NCI-H82 treated with DMSO at 0.1 percent for 48 hours (cell line): Measurements from ENCODE around the gene SPATS2.
"Not testable (repeated sequence)": the region's sequence is repeated elsewhere in the genome, so short reads cannot be mapped to it uniquely, and the experiment has no call there.

Experiments used
- DNase-seq: peaks from one replicate; lab custom pipeline; 2025; ENCODE audit not compliant: unreplicated experiment; lab: John Stamatoyannopoulos, UW

SPATS2 gene

DNA sequence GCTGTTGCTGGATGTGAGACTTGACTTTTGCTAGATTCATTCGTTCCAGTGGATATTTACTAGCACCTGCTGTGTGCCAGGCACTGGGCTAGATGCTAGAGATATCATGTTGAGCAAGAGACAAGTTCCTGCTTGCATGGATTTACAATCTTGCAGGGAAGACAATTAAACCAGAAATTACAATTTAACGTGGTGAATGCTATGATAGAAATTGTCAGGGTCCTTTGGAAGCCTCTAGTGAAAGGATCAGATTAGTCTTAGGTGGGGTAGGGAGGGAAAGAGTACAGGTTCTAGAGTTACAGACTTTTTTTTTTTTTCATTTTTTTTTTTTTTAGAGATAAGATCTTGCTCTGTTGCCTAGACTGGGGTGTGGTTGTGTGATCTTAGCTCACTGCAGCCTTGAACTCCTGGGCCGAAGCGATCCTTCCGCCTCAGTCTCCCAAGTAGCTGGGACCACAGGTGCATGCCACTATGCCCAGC lies 36.7 kb downstream of the SPATS2 start:
- DNase-seq: no peak

DNA sequence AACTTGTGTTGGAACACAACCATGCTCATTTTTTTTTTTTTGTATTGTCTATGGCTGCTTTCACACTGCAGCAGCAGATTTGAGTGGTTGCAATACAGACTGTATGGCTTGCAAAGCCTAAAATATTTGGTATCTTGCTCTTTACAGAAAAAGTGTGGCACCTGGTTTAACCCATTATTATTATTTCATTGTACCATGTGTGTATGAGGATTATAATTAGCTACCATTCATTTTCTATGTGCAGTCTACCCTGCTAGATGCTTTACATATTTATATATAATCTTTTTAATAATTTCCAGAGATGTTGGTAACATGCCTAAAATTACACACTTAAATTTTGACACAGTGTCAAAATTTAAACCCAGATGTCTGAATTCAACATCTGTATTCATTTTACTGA lies 37.7 kb downstream of the SPATS2 start:
- no peak for DNase-seq

DNA sequence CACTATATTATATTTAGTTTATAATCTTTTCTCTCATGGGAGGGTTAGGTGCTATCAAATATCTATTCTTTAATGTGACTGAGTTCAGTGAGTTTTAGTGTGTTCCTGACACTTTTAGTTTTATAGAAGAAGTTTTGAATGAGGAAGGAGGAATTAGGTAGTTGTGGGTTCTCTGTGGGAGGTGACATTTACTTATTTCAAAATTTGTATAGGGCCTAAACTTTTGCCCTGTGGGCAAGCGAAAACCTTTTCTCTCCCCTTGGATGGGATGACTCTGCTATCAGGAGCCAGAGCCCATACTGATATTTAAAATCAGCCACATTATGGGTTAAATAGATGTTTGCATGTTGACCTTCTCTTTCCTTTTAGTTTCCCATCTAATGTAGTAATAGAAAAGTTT lies 43.6 kb downstream of the SPATS2 start:
- no peak for DNase-seq

DNA sequence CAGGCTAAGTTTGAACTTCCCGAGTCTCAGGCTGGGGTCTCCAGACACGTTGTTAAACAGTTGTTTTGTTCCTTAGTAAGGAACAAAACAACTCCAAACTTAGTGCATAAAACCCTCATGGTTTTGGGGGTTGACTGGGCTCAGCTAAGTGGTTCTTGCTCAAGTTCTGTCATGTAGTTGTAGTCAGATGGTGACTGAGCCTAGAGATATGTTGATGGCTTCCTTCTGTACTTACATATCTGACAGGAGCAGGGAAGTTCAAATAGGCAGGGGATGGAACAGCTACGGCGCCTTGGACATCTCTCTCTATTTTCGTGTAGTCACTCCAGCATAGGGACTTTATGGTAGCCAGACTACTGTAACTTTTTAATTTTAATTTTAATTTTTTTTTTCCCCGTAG lies 45.7 kb downstream of the SPATS2 start:
- no peak for DNase-seq

DNA sequence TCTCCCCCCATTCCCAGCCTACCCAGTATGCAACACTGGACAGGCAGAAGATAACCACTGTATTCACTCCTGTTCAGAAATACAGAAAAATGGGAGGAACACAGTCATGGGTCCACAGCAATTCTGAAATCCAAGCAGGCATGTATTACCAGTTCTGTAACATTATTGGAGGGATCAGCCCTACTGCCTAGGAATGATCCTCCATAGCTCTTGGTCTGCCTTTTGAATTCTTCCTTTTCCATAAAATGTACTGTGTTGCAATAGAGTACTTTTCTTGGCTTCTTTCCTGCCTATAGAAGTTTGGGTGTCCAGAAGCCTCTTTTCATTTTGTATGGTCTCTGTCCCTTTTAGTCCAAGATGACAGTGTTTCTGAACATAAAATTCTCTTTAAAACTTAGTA lies 46.5 kb downstream of the SPATS2 start:
- DNase-seq: no peak

DNA sequence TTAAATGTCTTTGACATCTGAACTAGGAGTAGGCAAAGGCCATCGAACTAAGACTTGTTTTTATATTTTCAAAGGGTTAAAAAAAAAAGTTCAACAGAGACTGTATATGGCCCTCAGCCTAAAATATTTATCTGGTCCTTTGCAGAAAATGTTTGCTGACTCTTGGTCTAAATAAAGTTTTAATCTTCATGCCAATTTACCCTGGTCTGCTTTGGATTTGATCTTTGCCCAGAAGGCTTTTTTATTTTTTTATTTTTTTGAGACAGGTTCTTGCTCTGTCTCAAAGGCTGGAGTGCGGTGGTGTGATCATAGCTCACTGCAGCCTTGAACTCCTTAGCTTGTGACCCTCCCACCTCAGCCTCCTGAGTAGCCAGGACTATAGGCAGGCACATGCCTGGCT lies 47.1 kb downstream of the SPATS2 start:
- no peak for DNase-seq

DNA sequence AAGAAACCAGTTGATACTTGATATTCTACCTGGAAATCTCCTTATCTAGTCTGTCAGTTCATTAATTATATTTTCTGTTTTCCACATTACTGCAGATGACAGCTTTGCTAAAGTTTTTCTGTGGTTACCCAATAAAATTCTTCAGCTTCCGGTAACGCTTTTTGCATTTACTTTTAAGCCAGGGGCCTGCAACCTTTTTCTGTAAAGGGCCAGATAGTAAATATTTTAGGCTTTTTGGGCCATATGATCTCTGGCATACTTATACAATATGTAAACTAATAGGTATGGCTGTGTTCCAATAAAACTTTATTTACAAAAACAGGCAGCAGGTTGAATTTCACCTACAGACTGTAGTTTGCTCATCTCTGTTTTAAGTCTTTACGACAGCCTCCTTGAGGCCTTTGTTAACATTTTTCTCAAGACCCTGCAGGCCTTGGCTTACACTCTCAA lies 48.3 kb downstream of the SPATS2 start:
- DNase-seq: no peak

DNA sequence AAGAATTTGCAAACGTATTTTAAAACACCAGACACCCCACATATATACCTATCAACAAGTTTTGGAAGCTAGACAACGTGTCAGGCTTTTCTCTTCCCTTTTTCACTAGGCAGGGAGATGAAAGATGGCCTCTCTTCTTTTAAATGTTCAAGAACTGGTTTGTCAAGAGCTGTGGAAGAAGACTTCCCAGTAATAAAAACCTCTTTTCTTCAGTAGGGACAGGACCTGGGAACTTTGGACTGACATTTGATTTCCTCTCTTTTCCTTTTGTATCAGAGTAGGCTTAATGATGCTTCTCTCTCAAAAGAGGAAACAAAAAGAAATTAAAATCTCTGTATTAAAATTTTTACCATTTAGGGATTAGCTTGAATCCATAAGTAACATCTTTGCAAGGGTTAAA lies 49.6 kb downstream of the SPATS2 start:
- no peak for DNase-seq

DNA sequence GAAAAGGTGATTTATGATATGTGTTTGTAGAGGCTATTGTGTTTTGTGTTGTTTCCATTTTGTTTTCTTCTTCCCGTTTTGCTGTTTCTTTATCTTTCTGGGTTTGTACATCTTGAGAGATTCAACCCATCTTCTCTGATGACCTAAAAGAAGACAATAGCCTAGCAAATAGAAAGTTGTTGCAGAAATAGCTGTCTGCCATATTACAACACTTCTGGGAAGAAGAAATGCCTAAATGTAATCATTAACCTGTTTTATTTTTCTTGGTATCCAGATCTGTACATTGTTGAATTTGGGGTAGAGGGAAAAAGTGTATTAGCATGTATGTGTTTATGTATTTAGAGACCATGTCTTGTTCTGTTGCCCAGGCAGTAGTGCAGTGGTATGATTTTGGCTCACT lies 50.3 kb downstream of the SPATS2 start:
- DNase-seq: no peak

DNA sequence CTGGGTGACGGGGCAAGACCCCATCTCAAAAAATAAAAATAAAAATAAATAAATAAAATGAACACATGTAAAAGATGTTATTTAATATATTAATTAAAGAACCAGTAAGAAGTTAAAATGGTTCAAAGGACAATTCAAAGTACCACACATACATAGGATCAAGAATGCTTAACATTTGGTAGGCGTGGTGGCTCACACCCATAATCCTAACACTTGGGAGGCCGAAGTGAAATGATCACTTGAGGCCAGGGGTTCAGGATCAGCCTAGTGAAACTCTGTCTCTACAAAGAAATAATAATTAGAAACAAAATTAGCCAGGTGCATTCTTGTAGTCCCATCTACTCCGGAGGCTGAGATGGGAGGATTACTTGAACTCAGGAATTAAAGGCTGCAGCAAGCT lies 53.3 kb downstream of the SPATS2 start:
- DNase-seq: no peak

DNA sequence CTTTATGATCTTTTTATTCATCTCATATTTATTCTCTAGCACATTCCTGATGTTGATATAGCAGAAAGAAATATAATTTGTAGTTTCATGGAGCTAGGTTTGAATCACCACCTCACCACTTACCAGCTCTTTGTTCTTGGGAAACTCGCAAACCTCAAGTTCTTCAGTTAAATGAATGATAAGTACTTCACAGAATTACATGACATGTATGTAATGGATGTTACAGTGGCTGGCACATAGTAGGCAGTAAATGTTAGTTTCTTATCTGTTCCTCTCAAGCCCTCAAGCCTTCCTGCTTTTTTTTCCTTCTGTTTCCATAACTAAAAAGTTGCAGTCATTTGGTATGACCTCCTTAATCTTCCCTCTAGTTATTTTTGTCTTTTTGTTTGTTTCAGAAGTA lies 54.9 kb downstream of the SPATS2 start:
- no peak for DNase-seq

DNA sequence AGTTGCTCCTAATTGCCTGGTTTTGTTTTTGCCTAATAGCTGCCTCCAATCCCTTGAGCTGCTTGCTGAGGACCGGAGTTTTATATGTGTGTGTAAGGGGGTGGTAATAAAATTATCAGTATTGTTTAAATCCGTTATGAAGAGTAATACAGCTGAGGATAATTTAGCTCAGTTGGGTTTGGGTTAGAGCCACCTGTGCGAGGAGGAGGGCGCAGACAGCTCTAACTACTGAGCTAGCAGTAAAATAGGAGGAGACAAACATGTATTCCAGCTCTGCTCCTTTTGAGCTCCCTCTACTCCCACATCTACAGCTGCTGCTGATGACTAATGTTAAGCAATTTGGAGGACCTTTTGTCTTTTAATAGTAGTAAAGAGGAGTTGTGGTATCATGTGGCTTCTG lies 61.5 kb downstream of the SPATS2 start:
- no peak for DNase-seq

DNA sequence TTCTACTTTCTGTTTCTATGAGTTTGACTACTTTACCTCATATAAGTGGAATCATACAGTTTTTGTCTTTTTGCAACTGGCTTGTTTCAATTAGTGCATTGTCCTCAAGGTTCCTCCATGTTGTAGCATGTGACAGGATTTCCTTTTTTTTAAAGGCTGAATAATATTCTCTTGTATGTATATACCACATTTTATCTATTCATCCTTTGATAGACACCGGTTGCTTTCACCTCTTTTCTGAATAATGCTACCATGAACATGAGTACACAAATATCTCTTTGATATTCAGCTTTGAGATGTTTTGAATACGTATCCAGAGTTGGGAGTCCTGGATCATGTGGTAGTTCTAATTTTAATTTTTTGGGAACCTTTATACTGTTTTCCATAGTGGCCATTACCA lies 65.4 kb downstream of the SPATS2 start:
- no peak for DNase-seq

DNA sequence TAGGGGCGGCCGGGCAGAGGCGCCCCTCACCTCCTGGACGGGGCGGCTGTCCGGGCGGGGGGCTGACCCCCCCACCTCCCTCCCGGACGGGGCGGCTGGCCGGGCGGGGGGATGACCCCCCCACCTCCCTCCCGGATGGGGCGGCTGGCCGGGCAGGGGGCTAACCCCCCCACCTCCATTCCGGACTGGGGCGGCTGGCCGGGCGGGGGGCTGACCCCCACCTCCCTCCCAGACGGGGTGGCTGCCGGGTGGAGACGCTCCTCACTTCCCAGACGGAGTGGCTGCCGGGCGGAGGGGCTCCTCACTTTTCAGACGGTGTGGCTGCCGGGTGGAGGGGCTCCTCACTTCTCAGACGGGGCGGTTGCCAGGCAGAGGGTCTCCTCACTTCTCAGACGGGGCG lies 69.5 kb downstream of the SPATS2 start:
- not testable (repeated sequence) for DNase-seq

DNA sequence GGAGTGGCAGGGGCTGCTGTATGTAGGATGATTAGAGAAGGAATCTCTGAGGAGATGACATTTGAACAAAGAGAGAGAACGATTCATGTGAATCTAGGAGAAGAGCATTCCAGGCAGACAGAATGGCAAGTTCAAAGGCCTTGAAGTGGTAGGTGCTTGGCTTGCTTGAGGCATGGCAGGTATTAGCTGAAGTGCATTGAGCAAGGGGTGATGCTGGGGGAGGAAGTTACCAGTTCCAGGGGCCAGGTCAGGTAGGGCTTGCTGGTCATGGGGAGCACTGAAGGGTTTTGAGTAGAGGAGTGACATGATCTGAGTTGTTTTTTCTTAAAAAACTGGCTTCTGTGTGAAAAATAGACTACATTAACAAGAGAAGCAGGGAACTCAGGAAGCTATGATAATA lies 71.8 kb downstream of the SPATS2 start:
- DNase-seq: no peak

DNA sequence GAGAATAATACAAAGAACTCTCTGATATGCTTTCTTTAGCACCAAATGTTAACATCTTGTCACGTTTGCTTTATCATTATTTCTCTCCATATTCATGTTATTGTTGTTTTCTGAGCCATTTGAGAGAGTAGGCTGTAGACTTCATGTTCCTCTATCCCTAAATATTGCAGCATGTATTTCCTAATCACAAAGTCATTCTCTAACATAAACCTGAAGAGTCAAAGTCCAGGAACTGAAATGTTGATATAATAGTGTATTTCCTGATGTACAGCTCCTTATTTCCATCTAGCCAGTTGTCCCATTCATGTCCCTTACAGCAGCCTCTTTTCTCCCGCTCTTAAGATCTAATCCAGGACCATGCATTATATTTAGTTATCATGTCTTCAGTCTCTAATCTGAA lies 72.8 kb downstream of the SPATS2 start:
- DNase-seq: no peak

DNA sequence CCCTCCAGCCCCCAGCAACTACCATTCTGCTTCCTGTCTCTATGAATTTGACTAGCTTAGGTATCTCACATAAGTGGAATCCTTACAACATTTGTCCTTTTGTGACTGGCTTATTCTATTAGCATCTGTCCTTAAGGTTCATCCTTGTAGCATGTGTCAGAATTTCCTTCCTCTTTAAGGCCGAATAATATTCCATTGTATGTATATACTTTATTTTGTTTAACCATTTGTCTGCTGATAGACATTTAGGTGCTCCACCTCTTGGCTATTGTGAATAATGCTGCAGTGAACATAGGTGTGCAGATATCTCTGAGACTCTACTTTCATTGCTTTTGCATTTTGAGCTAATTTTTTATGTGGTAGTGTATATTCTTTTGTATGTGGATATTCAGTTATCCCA lies 75.7 kb downstream of the SPATS2 start:
- no peak for DNase-seq

DNA sequence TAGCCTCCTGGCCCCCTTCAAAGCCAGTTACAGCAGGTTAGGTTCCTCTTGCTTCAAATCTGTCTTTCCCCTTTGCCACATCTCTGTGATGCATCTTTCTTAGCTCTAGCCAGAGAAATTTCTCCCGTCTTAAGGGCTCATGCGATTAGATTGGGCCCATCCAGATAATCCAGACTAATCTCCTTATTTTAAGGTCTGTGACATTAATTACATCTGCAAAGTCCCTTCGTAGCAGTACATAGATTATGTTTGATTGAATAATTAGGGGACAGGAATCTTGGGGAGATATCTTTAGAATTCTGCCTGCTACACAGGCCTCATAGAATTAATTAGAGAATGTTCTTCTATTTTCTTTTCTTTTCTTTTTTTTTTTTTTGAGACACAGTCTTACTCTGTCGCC lies 79.3 kb downstream of the SPATS2 start:
- DNase-seq: peak; percentile 93

DNA sequence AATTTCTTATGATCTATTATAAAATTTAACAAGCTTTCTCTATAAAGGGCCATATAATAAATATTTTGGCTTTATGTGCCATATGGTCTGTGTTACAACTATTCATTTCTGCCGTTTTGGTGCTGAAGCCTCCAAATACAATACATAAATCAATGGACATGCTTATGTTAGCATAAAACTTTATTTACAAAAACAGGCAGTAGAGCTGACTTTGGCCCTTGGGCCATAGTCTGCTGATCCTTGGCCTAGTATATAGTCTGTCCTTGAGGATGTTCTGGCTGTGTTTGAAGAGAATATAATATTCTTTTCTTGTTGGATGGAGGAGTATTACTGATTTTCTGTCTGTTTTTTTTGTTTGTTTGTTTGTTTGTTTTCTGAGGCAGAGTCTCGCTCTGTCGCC lies 81.6 kb downstream of the SPATS2 start:
- no peak for DNase-seq

DNA sequence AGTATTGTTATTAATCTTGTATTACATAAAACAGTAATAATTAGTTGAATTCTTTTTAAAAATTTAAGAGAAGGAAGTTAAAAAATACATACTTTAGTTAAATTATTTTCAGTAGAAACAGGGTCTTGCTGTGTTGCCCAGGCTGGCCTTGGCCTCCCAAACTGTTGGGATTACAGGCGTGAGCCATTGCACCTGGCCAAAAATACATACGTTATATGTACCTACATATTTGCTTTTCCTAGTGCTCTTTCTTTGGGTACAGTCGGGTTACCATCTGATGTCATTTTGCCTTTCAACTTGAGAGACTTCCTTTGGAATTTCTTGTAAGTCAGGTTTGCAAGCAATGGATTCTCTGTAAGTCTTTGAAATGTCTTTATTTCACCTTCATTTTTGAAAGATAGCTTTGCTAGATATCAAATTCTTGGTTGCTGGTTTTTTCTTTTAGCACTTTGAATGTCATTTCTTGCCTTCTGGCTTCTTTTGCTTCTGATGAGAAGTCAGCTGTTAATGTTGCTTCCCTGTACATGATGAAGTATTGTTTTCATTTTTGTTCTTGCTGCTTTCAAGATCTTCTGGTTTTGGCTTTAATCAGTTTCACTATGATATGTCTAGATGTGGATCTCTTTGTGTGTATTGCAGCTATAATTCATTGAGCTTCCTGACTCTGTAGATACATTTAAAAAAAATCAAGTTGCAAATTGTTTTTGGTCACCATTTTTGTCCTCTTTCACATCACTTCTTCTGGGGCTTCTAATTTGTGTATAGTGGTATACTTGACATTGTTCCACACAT lies 84.4 kb downstream of the SPATS2 start:
- no peak for DNase-seq

DNA sequence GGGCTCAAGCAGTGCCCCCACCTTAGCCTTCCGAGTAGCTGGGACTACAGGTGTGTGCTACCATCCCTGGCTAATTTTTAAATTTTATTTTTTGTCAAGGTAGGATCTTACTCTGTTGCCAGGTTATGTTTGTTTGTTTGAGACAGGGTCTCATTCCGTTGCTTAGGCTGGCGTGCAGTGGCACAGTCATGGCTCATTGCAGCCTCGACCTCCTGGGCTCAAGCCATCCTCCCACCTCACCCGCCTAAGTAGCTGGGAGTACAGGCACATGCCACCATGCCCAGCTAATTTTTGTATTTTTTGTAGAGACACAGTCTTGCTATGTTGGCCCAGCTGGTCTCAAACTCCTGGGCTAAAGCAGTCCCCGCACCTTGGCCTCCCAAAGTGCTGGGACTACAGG lies 88.2 kb downstream of the SPATS2 start:
- DNase-seq: no peak

DNA sequence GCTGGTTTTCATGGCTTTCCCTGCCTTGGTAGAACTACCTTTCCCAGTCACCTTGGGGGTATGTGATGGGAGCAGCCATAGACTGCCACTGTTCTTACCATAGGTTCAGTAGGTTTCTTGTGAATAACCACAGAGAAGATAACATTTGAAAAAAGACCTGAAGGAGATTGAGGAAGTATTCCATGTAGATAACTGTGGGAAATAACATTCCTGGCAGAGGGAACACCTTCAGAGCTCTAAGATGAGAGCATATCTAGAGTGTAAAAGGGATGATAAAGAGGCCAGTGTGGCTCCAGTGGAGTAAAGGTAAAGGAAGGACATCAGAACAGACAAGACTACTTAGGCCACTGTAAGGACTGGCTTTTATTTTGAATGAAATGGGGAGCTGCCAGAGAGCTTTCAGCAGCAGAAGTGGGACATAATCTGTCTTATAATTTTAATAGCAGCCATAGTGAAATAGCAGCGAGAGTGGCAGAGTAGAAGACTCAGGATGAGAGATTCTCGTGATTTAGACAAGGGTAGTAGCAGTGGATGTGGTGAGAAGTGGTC lies 88.9 kb downstream of the SPATS2 start:
- no peak for DNase-seq

DNA sequence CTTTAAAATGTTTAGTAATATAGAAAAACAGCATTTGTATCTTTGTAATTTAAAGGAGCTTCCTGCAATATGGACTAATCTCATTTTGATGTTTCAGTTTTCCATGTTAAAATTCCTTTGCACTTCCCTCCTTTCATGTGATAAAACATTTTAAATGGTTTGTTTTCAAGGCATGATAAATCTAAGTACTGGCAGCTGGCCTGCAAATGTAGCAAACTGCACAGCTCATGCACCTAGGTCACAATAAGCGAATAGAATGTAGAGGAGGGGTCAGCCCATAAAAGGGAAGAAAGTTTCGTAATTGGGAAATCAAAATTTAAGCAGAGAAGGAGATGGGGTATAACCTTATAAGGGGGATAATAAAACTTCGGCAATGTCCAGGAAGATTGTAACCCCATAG lies 91.6 kb downstream of the SPATS2 start:
- no peak for DNase-seq
